ENCODE results near the gene ATF5.
A peak's percentile ranks its signal among the peaks of the same experiment; 100 is the strongest.

Gene ATF5, protein sequence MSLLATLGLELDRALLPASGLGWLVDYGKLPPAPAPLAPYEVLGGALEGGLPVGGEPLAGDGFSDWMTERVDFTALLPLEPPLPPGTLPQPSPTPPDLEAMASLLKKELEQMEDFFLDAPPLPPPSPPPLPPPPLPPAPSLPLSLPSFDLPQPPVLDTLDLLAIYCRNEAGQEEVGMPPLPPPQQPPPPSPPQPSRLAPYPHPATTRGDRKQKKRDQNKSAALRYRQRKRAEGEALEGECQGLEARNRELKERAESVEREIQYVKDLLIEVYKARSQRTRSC

DNA sequence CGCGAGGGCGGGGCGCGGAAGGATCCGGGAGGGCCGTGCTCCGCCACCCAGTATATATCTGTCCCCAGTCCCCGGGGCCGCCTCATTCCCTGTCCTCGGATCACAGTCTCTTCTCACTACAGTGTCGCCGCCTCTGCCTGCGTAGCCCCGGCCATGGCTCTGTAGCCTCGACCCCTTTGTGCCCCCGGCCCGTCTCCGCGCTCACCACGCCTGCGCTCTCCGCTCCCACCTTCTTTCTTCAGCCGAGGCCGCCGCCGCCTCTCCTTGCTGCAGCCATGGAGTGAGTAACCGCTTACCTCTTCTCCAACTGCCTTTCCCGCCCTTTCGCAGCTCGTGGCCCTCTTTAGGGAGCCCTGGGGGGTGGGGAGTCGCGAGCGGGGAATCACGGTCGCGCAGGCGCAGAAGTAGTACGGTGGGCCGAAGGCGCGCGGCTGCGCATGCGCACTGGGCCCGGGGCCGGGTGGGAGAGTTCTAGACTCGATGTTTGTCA lies at the start of gene ATF5, which contains the start of gene NUP62:
TSS of gene ATF5 (plus strand) at position 85 of the 490 bp plus-strand sequence. CDS start 1,646 bp downstream, outside the sequence.
TSS of gene NUP62 (minus strand) at position 384 of the 490 bp plus-strand sequence. CDS start 19,697 bp downstream, outside the sequence.
- CTCF ChIA-PET = interaction anchor here (1.2 to 3.6 kb wide), 3 partner anchors 9 to 74 kb away, joined by 3 to 13 read pairs (median 9); no protein-coding TSS in a partner anchor
- TF ChIP-seq CTCF (IDR thresholded peaks at IDR 0.05; ENCODE audit: insufficient read depth, low read length, missing control alignments) = no peak
- peak within 1 kb of the TSS; percentile 70 for H3K4me3 ChIP-seq (ENCODE audit: low read depth, low read length)
- POLR2A ChIA-PET = interaction anchor here (1.1 to 1.3 kb wide), 2 partner anchors 19 to 52 kb away, joined by 3 to 4 read pairs; partner anchors contain the start of genes AKT1S1 and TBC1D17
- DNase-seq (ENCODE audit: low read depth, low spot score) = no peak

DNA sequence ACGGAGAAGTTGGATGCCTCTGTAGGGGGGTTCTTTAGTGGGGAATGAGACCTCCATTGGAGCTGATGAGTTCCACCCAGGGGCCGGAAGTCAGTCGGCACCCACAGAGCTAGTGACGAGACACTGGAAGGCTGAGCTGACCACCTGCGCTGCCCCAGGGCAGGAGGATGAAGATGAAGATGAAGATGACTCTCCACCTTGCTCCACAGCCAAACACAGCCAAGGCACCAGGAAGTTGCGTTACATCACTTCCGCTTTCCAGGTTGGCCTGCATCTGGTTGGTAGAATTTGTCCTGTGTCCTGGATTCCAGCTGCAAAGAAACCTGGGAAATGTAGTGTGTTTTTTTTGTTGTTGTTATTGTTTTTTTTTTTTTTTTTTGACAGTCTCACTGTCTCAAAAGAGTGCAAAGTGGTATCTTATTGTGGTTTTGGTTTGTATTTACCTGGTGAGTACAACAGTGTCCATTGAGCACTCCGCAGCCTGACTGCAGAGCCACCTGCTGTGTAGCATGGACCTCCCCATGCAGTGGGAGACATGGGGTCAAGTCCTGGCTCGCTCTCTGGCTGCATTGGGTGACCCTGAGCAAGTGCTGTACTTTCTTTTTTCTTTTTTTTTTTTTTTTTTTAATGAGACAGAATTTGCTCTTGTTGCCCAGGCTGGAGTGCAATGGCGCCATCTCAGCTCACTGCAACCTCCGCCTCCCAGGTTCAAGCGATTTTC lies 49.6 kb upstream of the ATF5 start:
- TF ChIP-seq CTCF (IDR thresholded peaks at IDR 0.05; ENCODE audit: insufficient read depth, low read length, missing control alignments) = no peak
- DNase-seq (ENCODE audit: low read depth, low spot score) = no peak
- ChIA-PET POLR2A (no interaction called here), CTCF (interaction anchor here (1.1 kb wide), 1 partner anchor 11 kb away, joined by 4 read pairs; no protein-coding TSS in a partner anchor)
- no peak overlapping the region for H3K4me3 ChIP-seq (ENCODE audit: low read depth, low read length)

GRCh38 chr19:49880162-49880869 lies 48.7 kb upstream of the ATF5 start:
- CTCF ChIA-PET = no interaction called here
- no peak for TF ChIP-seq CTCF (IDR thresholded peaks at IDR 0.05; ENCODE audit: insufficient read depth, low read length, missing control alignments)
- no peak overlapping the region for H3K4me3 ChIP-seq (ENCODE audit: low read depth, low read length)
- POLR2A ChIA-PET = interaction anchor here (0.6 kb wide), 1 partner anchor 32 kb away, joined by 4 read pairs; no protein-coding TSS in a partner anchor
- no peak for DNase-seq (ENCODE audit: low read depth, low spot score)

DNA sequence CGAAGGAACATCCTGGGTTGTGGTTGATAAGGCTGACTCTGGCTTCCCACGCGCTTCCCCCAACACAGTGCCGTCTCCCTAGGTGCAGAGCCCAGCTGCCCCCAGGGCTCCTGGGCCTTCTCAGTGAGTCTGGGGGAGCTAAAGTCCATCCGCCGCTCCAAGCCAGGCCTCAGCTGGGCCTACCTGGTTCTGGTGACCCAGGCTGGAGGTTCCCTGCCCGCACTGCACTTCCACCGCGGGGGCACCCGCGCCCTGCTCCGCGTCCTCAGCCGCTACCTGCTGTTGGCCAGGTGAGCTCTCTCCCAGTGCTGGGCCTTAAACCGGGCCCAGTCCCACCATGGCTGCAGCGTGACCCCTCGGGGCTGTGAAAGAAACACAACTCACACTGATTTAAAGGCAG lies 47.8 kb upstream of the ATF5 start:
- no peak for DNase-seq (ENCODE audit: low read depth, low spot score)
- CTCF ChIA-PET = interaction anchor here (0.7 to 1.9 kb wide), 3 partner anchors 9 to 46 kb away, joined by 3 to 6 read pairs (median 3); no protein-coding TSS in a partner anchor
- H3K4me3 ChIP-seq (ENCODE audit: low read depth, low read length) = no peak overlapping the region
- POLR2A ChIA-PET = interaction anchor here (0.6 to 0.8 kb wide), 2 partner anchors 13 to 31 kb away, joined by 3 to 4 read pairs; no protein-coding TSS in a partner anchor
- no peak for TF ChIP-seq CTCF (IDR thresholded peaks at IDR 0.05; ENCODE audit: insufficient read depth, low read length, missing control alignments)

- POLR2A ChIA-PET = interaction anchor here (0.8 kb wide), 1 partner anchor 14 kb away, joined by 3 read pairs; no protein-coding TSS in a partner anchor
Observed at GRCh38 chr19:49881672-49882394, 47.2 kb upstream of the ATF5 start.

More at GRCh38 chr19:49881672-49882394, 47.2 kb upstream of the ATF5 start:
- CTCF ChIA-PET = interaction anchor here (0.7 to 1.9 kb wide), 4 partner anchors 9 to 46 kb away, joined by 3 to 6 read pairs (median 4); no protein-coding TSS in a partner anchor
- no peak for TF ChIP-seq CTCF (IDR thresholded peaks at IDR 0.05; ENCODE audit: insufficient read depth, low read length, missing control alignments)
- no peak for DNase-seq (ENCODE audit: low read depth, low spot score)
- H3K4me3 ChIP-seq (ENCODE audit: low read depth, low read length) = no peak overlapping the region

Measured in AG04449 (cell line).